Measurements from ENCODE around the gene SH2D1B.

The SH2D1B gene

DNA sequence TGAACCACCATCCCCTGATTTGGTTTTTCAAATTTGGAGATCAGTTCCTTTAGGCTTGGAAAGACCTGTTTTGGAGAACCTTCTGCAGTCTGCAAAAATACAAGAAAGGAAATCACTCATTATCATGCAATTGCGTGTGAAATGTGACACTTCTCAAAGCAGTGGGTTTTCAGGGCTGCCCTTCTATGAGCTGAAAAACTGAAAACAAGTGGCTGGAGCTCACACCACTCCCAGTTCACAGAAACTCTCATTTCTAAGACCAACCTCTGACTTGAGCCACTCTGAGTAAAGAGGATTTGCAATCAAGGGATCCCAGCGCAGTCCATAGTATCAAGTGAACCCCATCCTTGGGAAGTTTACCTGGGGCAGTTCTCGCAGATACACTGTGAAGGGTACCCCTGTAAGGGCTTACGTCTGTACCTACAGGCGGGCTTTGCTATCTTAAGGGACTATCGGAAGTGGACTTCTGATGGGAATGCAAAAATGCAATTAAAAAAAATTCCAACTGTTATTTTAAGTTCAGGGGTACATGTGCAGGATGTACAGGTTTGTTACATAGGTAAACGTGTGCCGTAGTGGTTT lies 12.8 kb downstream of the SH2D1B start:
- DNase-seq (ENCODE audit: low read depth) = no peak

GRCh38 chr1:162397943-162398560 lies 13.9 kb downstream of the SH2D1B start:
- DNase-seq (ENCODE audit: low read depth) = no peak

GRCh38 chr1:162397039-162397448 lies 14.9 kb downstream of the SH2D1B start:
- no peak for DNase-seq (ENCODE audit: low read depth)

DNA sequence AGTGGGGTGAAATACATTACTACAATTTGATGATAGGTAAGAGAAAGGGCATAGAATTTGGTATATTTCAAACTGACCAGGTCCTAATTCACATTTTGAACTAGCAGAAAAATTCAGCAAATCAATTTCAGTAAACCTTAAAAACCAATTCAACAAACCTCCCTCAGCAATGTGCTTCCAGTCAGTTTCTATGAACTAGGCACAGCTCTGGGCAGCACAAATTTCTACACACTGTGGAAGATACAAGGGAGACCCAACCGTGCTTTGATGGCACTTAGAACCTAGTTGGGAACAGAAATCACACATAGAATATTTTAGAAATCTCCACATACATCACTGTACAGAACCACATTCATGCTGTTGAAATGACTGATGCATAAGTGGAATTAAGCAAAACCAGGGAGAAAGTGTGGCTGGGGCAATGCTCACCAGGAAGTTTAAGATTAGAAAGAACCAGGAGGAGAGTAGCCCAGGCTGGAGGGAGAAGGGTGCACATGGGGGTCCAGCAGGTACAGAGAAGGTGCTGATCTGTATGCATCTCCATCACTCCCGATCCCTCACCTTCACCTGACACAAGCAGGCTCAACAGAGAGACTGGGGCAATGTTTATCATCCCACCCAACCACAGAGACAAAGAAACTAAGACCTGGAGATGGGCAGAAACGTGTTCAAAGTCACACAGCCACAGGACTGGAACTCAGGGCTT lies 15.6 kb downstream of the SH2D1B start:
- DNase-seq (ENCODE audit: low read depth) = no peak

GRCh38 chr1:162391790-162392563 lies 20.0 kb downstream of the SH2D1B start:
- DNase-seq (ENCODE audit: low read depth) = no peak

DNA sequence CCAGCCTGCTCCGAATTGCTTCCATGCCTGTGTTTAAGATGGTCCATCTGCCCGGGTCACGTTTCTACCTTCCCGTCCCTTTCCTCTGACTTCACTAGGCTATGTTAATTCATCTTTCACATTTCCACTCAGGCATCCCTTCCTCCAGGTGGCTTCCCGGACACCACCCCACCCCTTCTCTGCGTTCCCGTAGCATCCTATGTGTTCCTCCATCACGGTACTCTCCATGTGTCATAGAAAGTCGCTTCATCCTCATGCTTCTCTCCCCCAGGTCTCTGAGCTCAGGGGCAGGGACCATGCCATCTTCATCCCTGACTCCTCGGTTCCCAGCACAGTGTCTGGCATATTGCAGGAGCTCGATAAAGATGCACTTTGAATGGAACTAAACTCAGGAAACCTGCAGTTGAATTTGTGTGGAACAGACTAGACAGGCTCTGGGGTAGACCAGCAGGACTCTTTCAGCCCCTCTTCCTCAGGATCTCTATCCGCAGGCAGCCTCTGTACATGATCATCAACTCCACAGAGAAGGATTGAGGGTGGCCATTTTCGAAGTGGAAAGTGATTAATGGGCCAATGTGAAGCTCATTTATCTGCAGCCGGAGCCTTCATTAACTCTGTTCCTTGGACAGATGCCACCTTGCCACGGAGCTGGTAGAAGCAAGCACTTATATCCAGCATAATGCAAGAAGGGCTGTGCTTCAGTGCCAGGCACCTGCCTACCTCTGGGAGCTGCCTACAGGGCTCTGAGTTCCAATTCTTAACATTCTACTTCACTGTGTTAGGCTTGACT lies 21.3 kb downstream of the SH2D1B start:
- DNase-seq (ENCODE audit: low read depth) = no peak

GRCh38 chr1:162389971-162390370 lies 22.0 kb downstream of the SH2D1B start:
- no peak for DNase-seq (ENCODE audit: low read depth)

GRCh38 chr1:162389021-162389818 lies 22.7 kb downstream of the SH2D1B start:
- DNase-seq (ENCODE audit: low read depth) = no peak

DNA sequence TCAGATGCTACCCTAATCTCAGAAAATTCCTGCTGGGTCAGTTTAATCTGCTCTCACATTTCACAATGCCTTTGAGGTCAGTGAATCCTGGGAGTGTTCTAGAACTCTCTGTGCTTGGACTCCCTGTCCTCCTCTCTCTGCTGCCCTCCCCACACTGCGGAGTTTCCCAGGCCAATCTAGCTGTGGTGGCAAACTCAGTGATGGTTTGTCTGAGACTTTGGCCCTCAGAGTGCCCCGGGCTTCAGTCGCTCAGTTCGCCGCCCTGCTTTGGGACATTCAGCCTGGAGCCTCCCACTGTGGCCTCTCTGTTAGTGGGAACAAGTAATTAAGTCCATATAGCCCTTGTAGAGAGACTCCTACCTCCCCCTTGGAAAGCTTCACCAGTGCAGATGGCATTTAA lies 23.3 kb downstream of the SH2D1B start:
- DNase-seq (ENCODE audit: low read depth) = no peak

DNA sequence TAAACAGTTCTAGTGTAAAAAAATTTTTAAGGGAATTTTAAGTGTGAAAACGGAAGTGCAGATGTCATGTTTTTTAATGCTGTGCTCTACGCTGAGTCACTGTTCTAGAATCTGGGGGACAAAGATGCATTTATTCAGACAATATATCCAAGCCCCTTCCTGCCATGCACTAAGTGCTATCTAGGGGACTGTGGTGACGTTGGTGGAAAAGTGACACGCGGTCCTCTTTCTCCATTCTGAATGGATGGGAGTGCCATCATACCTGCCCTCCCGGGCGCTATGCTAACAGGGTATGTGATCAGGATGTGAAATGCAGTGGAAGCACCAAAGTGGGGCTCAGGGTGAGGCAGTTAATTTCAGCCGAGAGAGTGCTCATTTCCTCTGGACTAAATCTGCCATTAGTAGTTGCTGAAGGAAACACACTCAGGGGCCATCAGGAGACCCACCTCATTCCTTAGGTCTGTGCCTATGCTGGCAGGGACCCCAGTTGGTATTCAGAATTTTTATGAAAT lies 23.8 kb downstream of the SH2D1B start:
- DNase-seq (ENCODE audit: low read depth) = no peak

- DNase-seq (ENCODE audit: low read depth) = no peak
These were observed 24.5 kb downstream of the SH2D1B start for GRCh38 chr1:162387226-162388082.

GRCh38 chr1:162386292-162387225 lies 25.4 kb downstream of the SH2D1B start:
- no peak for DNase-seq (ENCODE audit: low read depth)

DNA sequence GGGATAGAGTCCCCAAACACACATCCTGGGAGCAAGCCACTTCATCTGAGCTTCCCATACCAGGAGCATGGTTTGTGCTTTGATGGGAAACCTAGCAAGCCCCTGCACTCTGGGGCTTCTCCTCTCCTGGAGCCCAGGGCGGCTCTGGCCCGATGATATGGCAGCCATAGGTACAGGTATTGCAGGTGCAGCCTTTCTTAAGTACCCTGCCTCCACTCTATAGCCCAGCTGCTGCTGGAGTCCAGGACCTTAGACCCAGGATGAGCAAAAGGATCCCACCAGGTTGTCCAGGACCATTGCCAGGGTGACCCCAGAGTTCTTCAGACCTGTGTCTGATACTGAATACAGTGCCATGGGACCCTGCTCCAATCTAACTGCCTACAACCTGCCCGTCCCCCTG lies 26.2 kb downstream of the SH2D1B start:
- DNase-seq (ENCODE audit: low read depth) = no peak

DNA sequence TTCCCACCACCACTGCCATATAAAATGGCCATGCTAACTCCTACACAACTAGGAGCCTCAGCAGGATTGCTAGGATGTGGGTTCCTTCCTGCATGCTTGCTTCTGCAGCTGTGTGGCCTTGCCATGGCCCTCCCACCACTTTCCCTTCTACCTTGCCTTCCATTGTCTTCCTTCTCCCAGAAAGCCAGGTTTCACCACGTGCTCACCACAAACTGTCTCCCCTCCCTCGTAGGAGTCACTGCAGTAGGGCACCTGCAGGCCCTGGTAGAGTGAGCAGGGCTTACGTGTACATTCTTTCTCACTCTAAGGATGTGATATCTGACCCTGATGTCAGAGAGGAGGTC lies 26.7 kb downstream of the SH2D1B start:
- DNase-seq (ENCODE audit: low read depth) = no peak

DNA sequence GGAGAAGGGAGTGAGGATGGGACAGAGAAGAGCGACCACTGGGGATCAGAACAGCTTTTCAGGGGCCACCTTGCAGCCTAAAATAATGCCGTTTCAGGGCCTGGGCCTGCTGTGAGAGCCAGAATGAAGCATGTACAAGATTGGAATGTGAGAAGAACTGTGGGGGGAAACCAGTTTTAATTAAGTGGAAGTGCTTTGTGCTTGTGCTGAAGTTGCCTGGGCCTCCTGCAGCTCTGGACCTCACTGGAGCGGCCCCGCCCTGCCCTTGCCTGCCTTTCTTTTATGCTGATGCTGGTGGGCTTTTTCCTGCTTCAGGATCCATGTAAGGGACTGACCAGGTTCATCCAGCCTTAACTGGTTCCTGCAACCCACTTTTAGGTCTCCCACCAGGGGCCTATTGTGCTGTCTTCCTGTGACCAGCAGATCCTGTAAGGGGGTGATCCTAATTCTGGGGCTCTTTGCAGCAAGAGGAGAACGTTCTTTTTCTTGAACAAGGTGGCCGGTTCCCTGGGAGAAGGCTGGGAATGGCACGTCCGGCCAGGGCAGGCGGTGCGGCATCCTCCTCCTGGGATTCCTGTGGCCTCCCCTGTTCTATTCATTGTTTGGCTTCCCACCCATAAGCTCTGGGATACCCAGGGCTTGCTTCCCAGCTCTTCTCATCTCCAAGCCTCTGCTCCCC lies 27.2 kb downstream of the SH2D1B start:
- DNase-seq (ENCODE audit: low read depth) = no peak

DNA sequence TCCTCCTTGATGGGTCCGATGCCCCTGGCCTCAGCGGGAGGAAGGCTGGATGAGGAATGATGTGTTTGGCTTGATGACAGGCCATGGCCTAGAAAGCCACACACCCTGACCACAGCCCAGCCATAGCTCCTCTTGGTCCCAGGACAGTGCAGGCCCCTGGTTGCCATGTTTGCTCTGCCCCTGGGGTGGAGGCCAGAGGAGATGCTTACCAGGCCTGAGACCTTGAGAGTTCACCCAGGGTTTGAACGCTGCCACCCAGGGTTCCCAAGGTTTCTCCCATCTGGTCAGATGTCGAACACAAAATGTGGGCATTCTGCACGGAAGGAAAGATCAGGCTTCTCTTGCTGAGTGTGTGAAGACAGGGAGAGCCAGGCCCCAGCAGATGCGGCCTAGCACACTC lies 27.8 kb downstream of the SH2D1B start:
- no peak for DNase-seq (ENCODE audit: low read depth)

- DNase-seq (ENCODE audit: low read depth) = no peak
These were observed 28.4 kb downstream of the SH2D1B start for GRCh38 chr1:162383516-162383915.

- no peak for DNase-seq (ENCODE audit: low read depth)
These were observed 28.8 kb downstream of the SH2D1B start for GRCh38 chr1:162383091-162383490.

Data from stimulated activated CD8-positive, alpha-beta memory T cell treated with anti-CD3 and anti-CD28 coated beads, Interleukin-12 subunit alpha, Interleukin-12 subunit beta, amount 100 ng/mL, for 1 hour (primary cell).